Inflammatory macrophage (primary cell): Measurements from ENCODE around the gene VARS1.
A peak's percentile ranks its signal among the peaks of the same experiment; 100 is the strongest.

ENCODE experiments used
- DNase-seq, 2 donors: peaks; one replicate each; pipeline ENCODE4 v3.0.0-alpha.2; 2020 to 2022

The VARS1 gene

GRCh38 chr6:31769684-31770371, 25.7 kb downstream of the VARS1 start:
- DNase-seq = peak; percentile 78 to 89

- peak; percentile 85 to 86 for DNase-seq
Observed at GRCh38 chr6:31768363-31769257, 26.9 kb downstream of the VARS1 start.

GRCh38 chr6:31767096-31767645, 28.4 kb downstream of the VARS1 start:
- DNase-seq = no peak

- DNase-seq = no peak
Observed at GRCh38 chr6:31765910-31766794, 29.4 kb downstream of the VARS1 start.

- DNase-seq = no peak
Observed at GRCh38 chr6:31765559-31765909, 30.0 kb downstream of the VARS1 start.

- no peak for DNase-seq
Observed at GRCh38 chr6:31764198-31764597, 31.4 kb downstream of the VARS1 start.

GRCh38 chr6:31763619-31763940, 32.0 kb downstream of the VARS1 start:
- no peak for DNase-seq

- no peak for DNase-seq
Observed at GRCh38 chr6:31762878-31763618, 32.5 kb downstream of the VARS1 start.

- DNase-seq = no peak
Observed at GRCh38 chr6:31762356-31762755, 33.2 kb downstream of the VARS1 start, which contains the start of gene SAPCD1. Gene SAPCD1, plus strand, starts transcription at chr6:31762656. Its CDS starts 399 bp downstream, at chr6:31763055.

- DNase-seq = no peak
Observed at GRCh38 chr6:31761343-31761742, 34.2 kb downstream of the VARS1 start.

GRCh38 chr6:31760790-31761189, 34.8 kb downstream of the VARS1 start:
- DNase-seq = no peak

- DNase-seq = no peak
Observed at GRCh38 chr6:31758281-31758680, 37.3 kb downstream of the VARS1 start.

GRCh38 chr6:31752739-31753319, 42.7 kb downstream of the VARS1 start:
- no peak for DNase-seq

- no peak for DNase-seq
Observed at GRCh38 chr6:31750411-31751022, 45.0 kb downstream of the VARS1 start.

GRCh38 chr6:31749301-31750036, 46.1 kb downstream of the VARS1 start:
- no peak for DNase-seq
